NCI-H1105 (cell line): ENCODE data around the gene SELENON.
A peak's percentile ranks its signal among the peaks of the same experiment; 100 is the strongest.
"Not testable (repeated sequence)": the region's sequence is repeated elsewhere in the genome, so short reads cannot be mapped to it uniquely, and the experiment has no call there.

Experiments used
- DNase-seq: peaks from one replicate; lab custom pipeline; 2025; lab: John Stamatoyannopoulos, UW

SELENON gene

DNA sequence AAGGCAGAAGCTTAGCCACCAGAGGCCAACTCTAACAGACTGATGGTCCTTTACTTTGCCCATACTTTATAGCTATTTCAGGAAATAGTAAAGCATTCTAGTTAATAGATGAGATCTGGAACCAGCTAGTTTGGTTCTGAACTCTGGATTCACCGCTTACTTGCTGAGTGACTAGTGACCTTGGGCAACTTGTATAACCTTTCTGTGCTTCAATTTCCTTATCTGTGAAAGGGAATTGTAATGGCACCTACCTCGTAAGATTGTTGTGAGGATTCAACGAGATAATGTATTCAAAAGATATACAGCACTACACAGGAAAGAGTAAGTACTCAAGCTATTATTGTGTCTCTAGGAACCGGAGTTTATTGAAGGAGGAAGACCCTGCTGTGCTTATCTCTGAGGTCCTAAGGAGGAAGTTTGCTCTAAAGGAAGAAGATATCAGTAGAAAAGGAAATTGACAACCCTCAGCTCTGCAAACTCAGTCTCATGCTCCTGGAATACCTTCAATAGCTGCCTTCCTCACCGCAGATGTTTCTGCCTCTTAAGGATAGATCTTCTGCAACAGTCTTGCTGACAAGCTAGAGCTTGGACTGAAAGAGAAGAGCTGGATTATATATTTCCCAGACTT, 31.7 kb downstream of the SELENON start:
- DNase-seq, result no peak

DNA sequence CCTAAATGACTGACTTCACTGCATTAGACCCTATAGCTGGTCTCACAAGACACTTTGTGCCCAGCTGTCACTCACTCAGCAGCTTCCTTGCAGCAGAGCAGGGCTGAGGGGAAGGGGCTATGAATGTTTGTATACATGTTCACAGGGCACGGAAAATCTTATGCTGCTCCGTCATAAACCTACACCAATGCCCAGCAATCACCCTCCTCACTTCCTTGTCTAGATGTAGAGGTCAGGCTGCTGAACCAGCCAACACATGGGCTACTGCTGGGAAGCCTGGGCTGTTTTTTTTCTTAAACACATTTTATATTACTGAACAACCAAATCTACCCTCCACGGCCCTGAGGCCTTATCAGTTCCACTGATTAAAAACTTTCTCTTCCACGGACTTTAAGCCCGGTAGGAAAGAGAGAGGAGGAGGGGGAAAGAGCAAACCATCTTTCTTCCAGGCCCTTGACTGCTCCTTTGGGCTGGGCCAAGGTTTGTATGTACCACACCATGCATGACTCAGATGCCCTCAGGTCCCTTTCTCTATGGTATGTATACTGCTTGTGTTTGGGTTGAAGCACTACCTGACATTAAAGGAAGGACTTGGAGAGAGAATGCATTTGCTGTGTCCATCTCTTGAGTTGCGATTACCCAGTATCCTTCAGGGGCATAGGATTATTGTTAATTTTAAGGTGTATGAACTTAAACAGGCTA, 32.5 kb downstream of the SELENON start:
- DNase-seq, result no peak

DNA sequence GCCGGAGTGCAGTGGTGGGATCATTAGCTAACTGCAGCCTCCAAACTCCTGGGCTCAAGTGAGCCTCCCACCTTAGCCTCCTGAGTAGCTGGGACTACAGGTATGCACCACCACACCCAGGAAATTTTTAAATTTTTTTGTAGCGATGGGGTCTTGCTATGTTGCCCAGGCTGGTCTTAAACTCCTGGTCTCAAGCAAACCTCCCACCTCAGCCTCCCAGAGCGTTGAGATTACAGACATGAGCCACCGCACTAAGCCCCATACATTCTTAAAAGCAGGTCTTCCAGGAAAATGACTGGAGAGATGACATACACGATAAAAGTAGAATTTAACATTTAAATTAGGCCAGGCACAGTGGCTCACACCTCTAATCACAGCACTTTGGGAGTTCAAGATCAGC, 33.2 kb downstream of the SELENON start:
- DNase-seq, result no peak

DNA sequence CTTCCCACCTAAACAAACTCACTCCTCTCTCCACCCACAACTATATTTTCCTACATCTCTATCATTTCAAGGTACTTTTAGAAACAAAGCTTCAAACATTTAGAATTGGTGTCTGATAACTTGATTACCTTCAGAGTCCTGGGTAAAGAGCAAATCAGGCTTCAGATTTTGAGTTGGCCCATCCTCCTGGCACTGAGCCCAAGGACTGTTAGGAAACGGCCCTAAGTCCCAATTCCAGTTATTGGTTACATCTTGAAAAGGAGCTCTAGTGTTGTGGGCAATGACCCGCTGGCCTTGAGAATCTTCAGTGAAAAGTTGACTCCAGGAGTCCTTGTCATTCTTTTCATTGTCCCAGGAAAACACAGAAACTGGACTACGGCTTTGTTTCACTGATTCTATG, 34.9 kb downstream of the SELENON start:
- DNase-seq, result no peak

DNA sequence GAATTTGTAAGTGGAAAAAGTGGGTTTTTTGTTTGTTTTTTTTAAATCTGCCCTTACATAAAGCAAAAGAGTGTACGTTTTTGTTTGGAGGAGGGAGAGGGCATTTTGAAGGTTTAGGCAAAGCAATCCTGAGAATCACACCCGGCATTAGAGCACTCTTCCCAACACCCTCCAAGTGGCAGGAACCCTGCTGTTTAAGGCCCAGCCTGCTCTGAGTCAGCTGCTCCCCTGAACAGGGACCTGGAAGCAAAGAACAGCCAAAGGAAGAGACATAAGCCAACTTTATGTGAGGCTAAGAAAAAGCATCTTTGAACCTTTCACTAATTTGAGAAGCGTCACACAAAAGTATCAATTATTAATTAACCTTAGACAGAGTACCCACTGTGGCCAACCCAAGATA, 36.7 kb downstream of the SELENON start:
- DNase-seq, result no peak

DNA sequence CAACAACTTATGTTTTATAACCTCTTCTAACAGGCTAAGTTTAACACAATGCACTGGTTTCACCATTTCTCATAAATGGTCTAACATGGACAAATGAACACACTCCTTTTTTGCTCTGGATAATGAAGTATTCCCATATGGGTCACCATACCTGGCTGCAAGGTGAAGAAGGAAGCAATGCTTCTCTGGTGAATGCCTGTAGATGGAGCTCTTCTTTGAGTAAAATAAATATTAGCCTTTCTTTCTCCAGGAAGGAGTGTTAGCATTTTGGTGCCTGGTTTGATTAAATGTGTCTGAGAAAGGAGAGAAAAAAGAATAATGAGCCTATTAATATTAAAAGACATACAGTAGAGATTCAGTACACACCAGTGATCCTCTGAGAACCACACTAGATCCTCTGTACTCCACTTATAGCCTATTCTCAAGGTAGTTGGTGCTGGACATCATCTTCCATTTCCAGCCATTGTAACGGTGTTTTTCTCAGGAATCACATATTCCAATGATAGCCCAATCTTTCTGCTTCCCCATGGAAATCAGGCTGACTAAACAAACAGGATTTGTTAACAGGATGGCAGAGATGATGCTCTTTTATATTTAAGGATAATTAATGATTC, 37.4 kb downstream of the SELENON start:
- no peak for DNase-seq

DNA sequence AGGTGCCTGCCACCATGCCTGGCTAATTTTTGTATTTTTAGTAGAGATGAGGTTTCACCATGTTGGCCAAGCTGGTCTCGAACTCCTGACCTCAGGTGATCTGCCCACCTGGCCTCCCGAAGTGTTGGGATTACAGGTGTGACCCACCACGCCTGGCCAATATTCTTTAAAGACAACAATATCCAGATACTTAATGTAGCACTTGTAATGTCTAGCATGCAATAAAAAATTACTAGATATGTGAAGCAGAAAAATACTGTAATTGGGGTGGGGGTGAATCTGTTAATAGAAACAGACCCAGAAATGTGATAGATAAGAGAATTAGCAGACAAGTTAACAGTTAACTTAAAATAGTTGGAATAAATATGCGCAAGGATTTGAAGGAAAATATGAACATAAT, 39.8 kb downstream of the SELENON start:
- DNase-seq, result not testable (repeated sequence)

DNA sequence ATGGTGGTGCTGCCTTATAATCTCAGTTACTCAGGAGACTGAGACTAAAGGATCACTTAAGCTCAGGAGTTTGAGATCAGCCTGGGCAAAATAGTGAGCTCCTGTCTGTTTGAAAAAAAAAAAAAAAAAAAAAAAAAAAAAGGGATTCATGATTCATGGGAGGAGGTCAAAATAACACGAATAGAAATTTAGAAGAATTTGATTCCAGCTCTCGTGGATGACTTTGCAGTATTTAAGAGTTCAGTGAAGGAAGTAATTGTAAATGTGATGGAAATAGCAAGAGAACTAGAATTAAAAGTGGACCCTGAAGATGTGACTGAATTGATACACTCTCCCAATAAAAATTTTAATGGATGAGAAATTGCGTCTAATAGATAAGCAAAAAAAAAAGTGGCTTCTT, 43.5 kb downstream of the SELENON start:
- no peak for DNase-seq

DNA sequence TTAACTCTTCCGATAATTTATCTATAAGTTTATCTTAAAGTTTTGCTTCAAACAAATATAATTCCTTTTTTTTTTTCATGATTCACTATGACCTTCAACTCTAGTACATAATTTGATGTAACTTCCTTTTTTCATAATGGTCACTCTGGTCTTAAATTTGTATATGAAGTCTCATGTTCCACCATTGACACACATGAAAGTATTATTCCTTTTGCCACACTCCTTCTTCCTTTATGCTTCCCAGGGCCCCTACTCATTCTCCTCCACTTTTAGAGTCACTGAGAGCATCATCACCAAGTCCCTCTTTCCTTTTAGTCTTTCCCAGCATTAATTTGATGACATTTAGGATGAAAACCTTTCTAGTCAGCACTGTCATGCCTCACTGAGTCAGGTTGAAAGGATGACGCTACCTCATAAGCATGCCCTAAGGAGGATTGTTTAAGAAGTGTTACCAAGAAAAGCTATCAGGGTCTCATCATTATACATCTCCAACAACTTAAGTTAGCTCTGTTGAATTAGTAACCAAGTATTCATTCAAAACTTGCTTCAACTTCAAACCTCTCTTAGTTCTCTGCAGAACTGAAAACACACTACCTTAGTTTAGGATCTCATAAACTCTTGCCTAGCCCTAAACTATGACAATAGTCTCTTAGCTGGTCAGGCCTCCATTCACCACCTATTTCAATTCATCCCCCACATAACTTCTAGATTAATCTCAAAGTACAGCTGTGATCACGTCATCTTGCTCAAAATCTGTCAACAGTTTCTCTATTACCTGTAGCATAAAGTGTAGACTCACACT, 44.7 kb downstream of the SELENON start:
- no peak for DNase-seq

DNA sequence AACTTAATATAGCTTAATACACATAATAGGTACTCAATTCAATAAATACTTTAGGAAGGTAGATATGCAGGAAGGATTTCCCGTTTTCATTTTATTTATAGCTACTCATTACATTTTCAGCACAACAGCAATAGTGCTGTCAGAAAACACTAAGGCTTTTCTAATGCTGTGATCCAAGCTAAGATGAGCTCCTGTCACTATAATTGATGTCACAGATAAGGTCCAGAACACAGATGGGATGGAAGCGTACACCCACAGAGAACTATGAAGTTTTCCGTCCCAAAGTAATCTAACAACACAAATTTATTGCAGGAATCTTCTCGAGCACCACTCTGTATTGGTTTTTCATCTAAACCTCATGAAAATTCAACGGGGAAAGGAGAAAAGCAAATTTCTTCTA, 45.7 kb downstream of the SELENON start:
- DNase-seq, result no peak

DNA sequence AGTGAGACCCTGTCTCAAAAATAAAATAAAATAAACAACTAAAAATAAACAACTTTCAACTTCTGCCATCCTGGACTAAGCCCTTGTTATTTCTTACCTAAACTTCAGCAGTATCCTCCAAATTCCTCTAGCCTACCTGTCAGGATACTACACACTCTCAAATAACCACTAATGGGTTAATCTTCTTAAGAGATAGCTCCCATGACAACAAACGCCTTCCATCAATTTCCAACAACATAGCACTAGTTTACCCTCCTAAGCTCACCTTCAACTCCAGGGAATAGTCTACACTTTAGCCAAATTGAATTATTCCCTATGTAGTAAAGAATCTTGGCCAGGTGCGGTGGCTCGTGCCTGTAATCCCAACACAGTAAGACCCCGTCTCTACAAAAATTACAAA, 47.9 kb downstream of the SELENON start:
- DNase-seq, result no peak

DNA sequence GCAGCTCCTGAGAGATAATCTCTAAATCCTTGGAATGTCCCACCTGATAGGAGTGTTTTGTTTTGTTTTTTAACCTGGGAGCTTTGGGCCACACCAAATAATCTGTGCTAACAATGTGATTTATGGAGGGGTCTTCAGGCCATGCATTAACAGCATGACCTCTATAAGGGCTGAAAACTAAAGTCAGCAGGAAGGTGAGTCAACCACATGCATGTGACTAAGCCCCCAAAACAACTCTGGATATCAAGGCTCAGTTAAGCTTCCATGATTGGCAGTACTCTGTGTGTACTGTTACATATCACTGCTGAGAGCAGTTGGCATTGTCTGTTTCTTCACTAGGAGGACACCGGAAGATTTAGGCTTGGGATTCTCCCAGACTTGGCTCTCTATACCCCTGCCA, 48.5 kb downstream of the SELENON start:
- no peak for DNase-seq

DNA sequence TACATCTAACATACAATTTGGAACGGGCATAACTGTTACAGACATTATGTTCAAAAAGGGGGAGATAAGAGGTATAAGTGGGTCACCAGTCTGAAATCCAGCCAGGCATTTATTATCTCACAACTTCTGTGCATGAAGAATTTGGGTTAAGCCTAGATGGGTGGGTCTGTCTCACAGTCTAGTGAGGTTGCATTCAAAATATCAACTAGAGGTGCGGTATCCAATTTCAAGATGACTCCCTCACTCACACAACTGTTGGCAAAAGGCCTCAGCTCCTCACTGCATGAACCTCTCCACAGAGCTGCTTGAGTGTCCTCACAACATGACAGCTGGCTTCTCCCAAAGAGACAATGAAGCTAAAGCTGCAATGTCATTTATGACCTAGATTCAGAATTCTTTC, 54.6 kb downstream of the SELENON start:
- no peak for DNase-seq

DNA sequence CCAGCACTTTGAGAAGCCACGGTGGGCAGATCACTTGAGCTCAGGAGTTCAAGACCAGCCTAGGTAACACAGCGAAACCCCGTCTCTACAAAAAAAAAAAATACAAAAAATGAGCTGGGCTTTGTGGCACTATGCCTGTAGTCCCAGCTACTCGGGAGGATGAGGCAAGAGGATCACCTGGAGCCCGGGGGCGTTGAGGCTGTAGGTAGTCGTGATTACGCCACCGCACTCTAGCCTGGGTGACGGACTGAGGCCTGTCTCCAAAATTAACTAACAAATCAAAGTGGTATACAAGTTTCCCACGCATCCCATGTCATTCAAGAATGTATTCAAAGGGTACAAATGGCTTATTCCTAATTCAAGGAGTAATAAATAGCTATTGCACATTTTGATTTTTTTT, 56.9 kb downstream of the SELENON start:
- DNase-seq, result no peak

DNA sequence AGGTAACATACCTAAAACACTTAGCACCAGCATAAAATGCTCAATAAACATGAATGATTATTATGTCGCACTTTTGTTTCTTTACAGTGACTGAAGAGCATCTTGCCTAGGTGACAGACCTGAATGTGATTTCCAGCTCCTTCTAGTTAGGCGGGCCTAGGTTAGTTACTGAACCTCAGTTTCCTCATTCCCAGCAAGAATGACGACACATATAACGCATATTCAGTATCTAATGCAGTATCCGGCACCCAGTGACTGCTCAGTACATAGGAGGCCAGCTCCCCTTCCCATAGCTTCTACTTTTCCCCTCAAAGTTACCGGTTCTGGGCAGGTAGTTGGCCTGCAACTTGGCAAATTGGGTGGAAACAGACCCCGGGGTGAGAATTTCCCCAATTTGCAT, 58.5 kb downstream of the SELENON start:
- DNase-seq, result no peak

DNA sequence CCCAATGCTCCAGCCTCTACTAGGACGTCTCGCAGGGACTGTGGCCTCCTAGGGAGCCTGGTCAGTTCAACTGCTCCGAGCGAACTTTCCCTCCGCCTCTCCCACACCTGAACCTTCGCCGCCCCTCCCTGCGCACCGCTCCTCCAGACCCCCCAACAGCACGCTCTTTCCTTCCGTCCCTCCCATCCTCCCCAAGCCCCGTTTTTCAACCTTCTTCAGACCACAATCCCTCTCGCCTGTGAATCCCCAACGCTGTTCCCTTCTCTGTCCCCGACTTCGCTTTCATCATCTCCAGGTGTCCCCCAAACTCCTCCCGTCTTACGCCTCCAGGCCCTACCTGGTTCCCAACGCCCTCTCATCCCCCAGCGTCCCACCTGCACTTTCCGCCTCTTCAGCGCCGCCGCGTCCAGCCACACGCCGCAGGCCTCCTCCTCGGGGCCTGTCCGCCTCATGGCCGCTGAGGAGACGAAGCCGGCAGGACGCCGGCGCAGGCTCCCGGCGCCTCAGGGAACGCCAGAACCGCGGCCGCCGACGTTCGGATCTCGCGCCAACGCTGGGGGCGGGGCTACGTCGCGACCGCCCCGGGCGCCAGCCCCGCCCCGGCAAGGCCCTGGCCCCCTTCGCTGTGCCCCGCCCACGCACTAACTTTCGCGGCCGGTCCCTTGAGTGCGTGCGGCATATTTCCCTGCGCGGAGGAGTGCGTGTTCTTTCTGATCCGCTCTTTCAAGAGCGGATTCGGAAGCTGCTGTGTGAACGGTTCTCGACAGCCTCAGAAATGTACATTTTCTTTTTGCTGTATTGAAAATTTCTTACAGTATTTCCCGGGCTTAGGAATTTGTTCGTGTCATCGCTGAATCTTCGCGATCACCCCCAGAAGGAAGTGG, 59.2 kb downstream of the SELENON start, which contains the start of gene AUNIP:
Gene AUNIP, minus strand, starts transcription at position 552 of the 884 bp plus-strand sequence. Its CDS starts 100 bp downstream, at position 452.
- peak; percentile 86 for DNase-seq

DNA sequence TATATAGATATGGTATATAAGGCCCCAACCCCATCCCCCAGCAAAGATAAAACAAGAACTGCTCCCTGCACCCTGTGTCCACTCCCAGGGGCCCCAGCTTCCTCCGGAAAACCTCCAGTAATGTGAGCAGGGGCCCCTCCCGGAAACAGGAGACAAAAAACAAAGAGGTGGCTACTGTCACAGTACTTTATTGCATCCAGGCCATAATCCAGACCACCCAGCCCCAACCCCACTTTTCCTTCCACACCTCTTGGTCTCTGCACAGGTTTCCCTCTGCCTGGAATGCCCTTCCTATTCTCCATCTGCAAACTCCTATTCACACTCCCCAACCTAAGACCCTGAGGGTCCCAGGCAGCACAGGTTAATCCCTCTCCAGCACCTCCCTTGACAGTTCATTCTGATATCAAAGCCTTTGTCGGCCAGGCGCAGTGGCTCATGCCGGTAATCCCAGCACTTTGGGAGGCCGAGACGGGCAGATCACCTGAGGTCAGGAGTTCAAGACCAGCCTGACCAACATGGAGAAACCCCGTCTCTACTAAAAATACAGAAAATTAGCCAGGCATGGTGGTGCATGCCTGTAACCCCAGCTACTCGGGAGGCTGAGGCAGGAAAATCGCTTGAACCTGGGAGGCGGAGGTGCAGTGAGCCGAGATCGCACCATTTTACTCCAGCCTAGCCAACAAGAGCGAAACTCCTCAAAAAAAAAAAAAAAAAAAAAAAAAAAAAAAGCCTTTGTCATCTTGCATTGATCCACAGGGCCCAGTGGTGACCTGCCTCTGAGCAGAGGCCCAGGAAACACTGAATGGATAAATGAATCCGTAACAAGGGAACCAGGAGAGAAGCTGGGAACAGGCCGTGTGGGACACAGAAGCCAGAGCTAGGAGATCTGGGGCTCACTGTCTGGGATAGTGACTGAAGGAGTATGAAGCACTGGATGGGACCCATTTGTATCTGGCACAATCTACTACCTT, 61.6 kb downstream of the SELENON start:
- no peak for DNase-seq

DNA sequence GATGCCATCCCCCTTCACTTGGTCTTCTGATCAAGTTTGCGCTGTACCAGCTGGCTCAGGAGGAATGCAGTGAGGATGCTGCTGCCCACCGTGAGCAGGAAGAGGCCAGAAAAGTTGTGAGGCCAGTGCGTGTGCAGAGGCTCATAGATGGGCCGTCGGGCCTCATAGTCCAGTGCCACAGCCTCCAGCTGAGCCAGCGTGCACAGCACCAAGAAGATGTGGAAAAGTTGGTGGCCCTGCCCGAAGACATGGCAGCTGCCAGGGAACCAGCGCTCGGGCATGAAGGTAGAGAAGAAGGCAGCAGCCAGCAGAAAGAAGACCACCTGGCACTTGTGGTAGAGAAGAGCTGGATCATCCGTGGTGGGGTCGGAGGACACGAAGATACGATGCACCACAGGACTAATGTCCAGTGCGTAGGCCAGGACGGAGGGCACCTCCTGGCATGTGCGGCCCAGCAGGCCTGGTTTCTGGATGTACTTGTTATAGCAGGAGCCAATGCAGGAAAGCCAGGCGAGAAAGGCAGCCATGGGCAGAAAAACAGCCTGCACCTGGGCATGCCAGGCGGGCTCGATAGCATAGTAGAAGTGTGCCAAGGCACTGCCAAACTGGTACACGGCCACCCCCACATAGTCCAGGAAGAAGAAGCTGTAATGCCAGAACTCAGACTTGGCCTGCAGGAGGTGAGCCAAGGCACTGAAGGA, 62.9 kb downstream of the SELENON start:
- no peak for DNase-seq

DNA sequence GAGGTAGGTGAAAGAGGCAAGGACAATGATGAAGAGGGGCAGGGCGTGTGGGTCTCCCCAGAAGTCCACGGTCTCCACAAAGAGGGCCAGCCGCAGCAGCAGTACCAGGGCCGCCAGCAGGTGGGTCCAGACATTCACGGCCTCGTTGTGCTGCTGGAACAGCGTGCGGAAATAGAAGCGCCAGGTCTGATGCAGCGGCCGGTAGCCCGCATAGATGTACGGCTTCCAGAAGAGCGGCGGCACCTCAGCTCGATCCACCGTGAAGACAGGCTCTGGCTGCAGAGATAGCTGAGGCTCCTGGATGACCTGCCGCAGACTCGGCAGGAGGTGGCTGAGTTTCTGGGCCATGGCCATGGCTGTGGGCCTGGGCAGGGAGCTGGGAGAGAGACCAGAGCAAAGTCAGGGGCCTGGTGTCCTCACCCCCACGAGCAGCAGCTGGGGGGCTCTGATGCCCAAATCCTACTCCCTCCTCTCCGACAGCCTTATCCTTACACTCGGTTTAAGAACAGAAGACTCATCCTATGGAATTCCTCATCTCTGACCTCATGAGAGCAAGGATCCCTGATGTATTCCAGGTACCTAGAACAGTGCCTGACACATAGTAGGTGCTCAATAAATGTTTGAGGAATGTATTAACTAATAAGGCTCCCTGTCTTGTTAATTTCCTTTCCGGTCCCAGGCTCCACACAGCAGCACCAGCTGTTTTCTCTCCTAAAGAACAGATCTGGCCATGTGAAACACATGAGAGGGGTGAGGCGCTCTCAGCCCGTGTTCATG, 63.7 kb downstream of the SELENON start:
- no peak for DNase-seq
